ENCODE data around the gene RTKN2.

RTKN2 gene

GRCh38 chr10:62214364-62214874, 54.2 kb downstream of the RTKN2 start:
- Histone ChIP-seq H3K27me3 (replicated peaks in 2 of 5; ENCODE audit: control insufficient read depth in 4 of 5, insufficient read depth in 5 of 5, low read length in 4 of 5) (no peaks in the 10 kb centered on the region), H3K36me3 (ENCODE audit: control insufficient read depth in 4 of 4, insufficient read depth in 4 of 4, low read length in 3 of 4) (no peaks in the 10 kb centered on the region), H3K4me3 (ENCODE audit: control insufficient read depth in 1 of 7, extremely low read depth in 1 of 7, insufficient read depth in 4 of 7, low read depth in 2 of 7, low read length in 6 of 7) (no peak overlapping the region), H3K27ac (ENCODE audit: insufficient read depth in 1 of 2, low read depth in 1 of 2, low read length in 2 of 2, poor library complexity in 1 of 2, severe bottlenecking in 2 of 2) (no peak overlapping the region), H3K9me3 (ENCODE audit: control extremely low read depth in 1 of 5, control insufficient read depth in 4 of 5, insufficient read depth in 2 of 5, low read depth in 1 of 5, low read length in 4 of 5) (no peaks in the 10 kb centered on the region), H3K4me1 (ENCODE audit: control extremely low read depth in 1 of 4, control insufficient read depth in 4 of 4, insufficient read depth in 4 of 4, low read length in 3 of 4) (no peaks in the 10 kb centered on the region)
- POLR2A ChIA-PET, result no interaction called here
- no peak for DNase-seq
- WGBS (ENCODE audit: insufficient coverage), result no CpG with 5 or more reads among the region's 3 CpGs
- CTCF ChIA-PET, result no interaction called here

GRCh38 chr10:62205750-62206399, 62.8 kb downstream of the RTKN2 start:
- Histone ChIP-seq H3K27me3 (replicated peaks in 2 of 5; ENCODE audit: control insufficient read depth in 4 of 5, insufficient read depth in 5 of 5, low read length in 4 of 5) (no peaks in the 10 kb centered on the region), H3K4me3 (ENCODE audit: control insufficient read depth in 1 of 7, extremely low read depth in 1 of 7, insufficient read depth in 4 of 7, low read depth in 2 of 7, low read length in 6 of 7) (no peak overlapping the region), H3K27ac (ENCODE audit: insufficient read depth in 1 of 2, low read depth in 1 of 2, low read length in 2 of 2, poor library complexity in 1 of 2, severe bottlenecking in 2 of 2) (no peak overlapping the region), H3K36me3 (ENCODE audit: control insufficient read depth in 4 of 4, insufficient read depth in 4 of 4, low read length in 3 of 4) (peaks cover 0 to 3% (median 0%) of the 10 kb centered on the region in 4 experiments), H3K9me3 (ENCODE audit: control extremely low read depth in 1 of 5, control insufficient read depth in 4 of 5, insufficient read depth in 2 of 5, low read depth in 1 of 5, low read length in 4 of 5) (no peaks in the 10 kb centered on the region), H3K4me1 (ENCODE audit: control extremely low read depth in 1 of 4, control insufficient read depth in 4 of 4, insufficient read depth in 4 of 4, low read length in 3 of 4) (no peaks in the 10 kb centered on the region)
- ChIA-PET CTCF (no interaction called here), POLR2A (no interaction called here)
- DNase-seq, result no peak
- WGBS (ENCODE audit: insufficient coverage), result no CpG with 5 or more reads among the region's 2 CpGs

GRCh38 chr10:62199584-62199983, 69.1 kb downstream of the RTKN2 start:
- ChIA-PET POLR2A (no interaction called here), CTCF (no interaction called here)
- Histone ChIP-seq H3K27ac (ENCODE audit: insufficient read depth in 1 of 2, low read depth in 1 of 2, low read length in 2 of 2, poor library complexity in 1 of 2, severe bottlenecking in 2 of 2) (no peak overlapping the region), H3K36me3 (ENCODE audit: control insufficient read depth in 4 of 4, insufficient read depth in 4 of 4, low read length in 3 of 4) (peaks cover 0 to 5% (median 1%) of the 10 kb centered on the region in 4 experiments), H3K9me3 (ENCODE audit: control extremely low read depth in 1 of 5, control insufficient read depth in 4 of 5, insufficient read depth in 2 of 5, low read depth in 1 of 5, low read length in 4 of 5) (no peaks in the 10 kb centered on the region), H3K27me3 (replicated peaks in 2 of 5; ENCODE audit: control insufficient read depth in 4 of 5, insufficient read depth in 5 of 5, low read length in 4 of 5) (no peaks in the 10 kb centered on the region), H3K4me3 (ENCODE audit: control insufficient read depth in 1 of 7, extremely low read depth in 1 of 7, insufficient read depth in 4 of 7, low read depth in 2 of 7, low read length in 6 of 7) (no peak overlapping the region), H3K4me1 (ENCODE audit: control extremely low read depth in 1 of 4, control insufficient read depth in 4 of 4, insufficient read depth in 4 of 4, low read length in 3 of 4) (no peaks in the 10 kb centered on the region)
- no peak for DNase-seq
- no CpG with 5 or more reads among the region's 1 CpG for WGBS (ENCODE audit: insufficient coverage)

GRCh38 chr10:62196528-62196927, 72.1 kb downstream of the RTKN2 start:
- no peaks in the 10 kb centered on the region for H3K9me3 ChIP-seq (ENCODE audit: control extremely low read depth in 1 of 5, control insufficient read depth in 4 of 5, insufficient read depth in 2 of 5, low read depth in 1 of 5, low read length in 4 of 5)
- H3K36me3 ChIP-seq (ENCODE audit: control insufficient read depth in 4 of 4, insufficient read depth in 4 of 4, low read length in 3 of 4), result peaks cover 0 to 5% (median 0%) of the 10 kb centered on the region in 4 experiments
- CTCF ChIA-PET, result interaction anchor here (1.0 to 1.9 kb wide), 2 partner anchors 68 to 282 kb away, joined by 4 read pairs; no protein-coding TSS in a partner anchor
- no peaks in the 10 kb centered on the region for H3K4me1 ChIP-seq (ENCODE audit: control extremely low read depth in 1 of 4, control insufficient read depth in 4 of 4, insufficient read depth in 4 of 4, low read length in 3 of 4)
- no peak overlapping the region for H3K4me3 ChIP-seq (ENCODE audit: control insufficient read depth in 1 of 7, extremely low read depth in 1 of 7, insufficient read depth in 4 of 7, low read depth in 2 of 7, low read length in 6 of 7)
- no peak overlapping the region for H3K27ac ChIP-seq (ENCODE audit: insufficient read depth in 1 of 2, low read depth in 1 of 2, low read length in 2 of 2, poor library complexity in 1 of 2, severe bottlenecking in 2 of 2)
- no peaks in the 10 kb centered on the region for H3K27me3 ChIP-seq (replicated peaks in 2 of 5; ENCODE audit: control insufficient read depth in 4 of 5, insufficient read depth in 5 of 5, low read length in 4 of 5)
- DNase-seq, result no peak
- POLR2A ChIA-PET, result no interaction called here

- Histone ChIP-seq H3K27ac (ENCODE audit: insufficient read depth in 1 of 2, low read depth in 1 of 2, low read length in 2 of 2, poor library complexity in 1 of 2, severe bottlenecking in 2 of 2) (no peak overlapping the region), H3K27me3 (replicated peaks in 2 of 5; ENCODE audit: control insufficient read depth in 4 of 5, insufficient read depth in 5 of 5, low read length in 4 of 5) (no peaks in the 10 kb centered on the region), H3K9me3 (ENCODE audit: control extremely low read depth in 1 of 5, control insufficient read depth in 4 of 5, insufficient read depth in 2 of 5, low read depth in 1 of 5, low read length in 4 of 5) (no peaks in the 10 kb centered on the region), H3K36me3 (ENCODE audit: control insufficient read depth in 4 of 4, insufficient read depth in 4 of 4, low read length in 3 of 4) (peaks cover 0 to 5% (median 0%) of the 10 kb centered on the region in 4 experiments), H3K4me1 (ENCODE audit: control extremely low read depth in 1 of 4, control insufficient read depth in 4 of 4, insufficient read depth in 4 of 4, low read length in 3 of 4) (no peaks in the 10 kb centered on the region), H3K4me3 (ENCODE audit: control insufficient read depth in 1 of 7, extremely low read depth in 1 of 7, insufficient read depth in 4 of 7, low read depth in 2 of 7, low read length in 6 of 7) (no peak overlapping the region)
- no peak for DNase-seq
- ChIA-PET CTCF (interaction anchor here (1.1 to 1.9 kb wide), 2 partner anchors 39 to 68 kb away, joined by 3 to 4 read pairs; no protein-coding TSS in a partner anchor), POLR2A (no interaction called here)
- no CpG with 5 or more reads among the region's 1 CpG for WGBS (ENCODE audit: insufficient coverage)
These were observed 73.0 kb downstream of the RTKN2 start for GRCh38 chr10:62195675-62195926.

GRCh38 chr10:62194924-62195674, 73.5 kb downstream of the RTKN2 start:
- Histone ChIP-seq H3K4me3 (ENCODE audit: control insufficient read depth in 1 of 7, extremely low read depth in 1 of 7, insufficient read depth in 4 of 7, low read depth in 2 of 7, low read length in 6 of 7) (no peak overlapping the region), H3K27me3 (replicated peaks in 2 of 5; ENCODE audit: control insufficient read depth in 4 of 5, insufficient read depth in 5 of 5, low read length in 4 of 5) (no peaks in the 10 kb centered on the region), H3K36me3 (ENCODE audit: control insufficient read depth in 4 of 4, insufficient read depth in 4 of 4, low read length in 3 of 4) (peaks cover 0 to 5% (median 0%) of the 10 kb centered on the region in 4 experiments), H3K27ac (ENCODE audit: insufficient read depth in 1 of 2, low read depth in 1 of 2, low read length in 2 of 2, poor library complexity in 1 of 2, severe bottlenecking in 2 of 2) (no peak overlapping the region), H3K9me3 (ENCODE audit: control extremely low read depth in 1 of 5, control insufficient read depth in 4 of 5, insufficient read depth in 2 of 5, low read depth in 1 of 5, low read length in 4 of 5) (no peaks in the 10 kb centered on the region), H3K4me1 (ENCODE audit: control extremely low read depth in 1 of 4, control insufficient read depth in 4 of 4, insufficient read depth in 4 of 4, low read length in 3 of 4) (no peaks in the 10 kb centered on the region)
- DNase-seq, result no peak
- POLR2A ChIA-PET, result no interaction called here
- CTCF ChIA-PET, result interaction anchor here (1.1 to 1.9 kb wide), 2 partner anchors 39 to 67 kb away, joined by 3 to 4 read pairs; no protein-coding TSS in a partner anchor
- no CpG with 5 or more reads among the region's 3 CpGs for WGBS (ENCODE audit: insufficient coverage)

GRCh38 chr10:62193479-62193878, 75.2 kb downstream of the RTKN2 start:
- Histone ChIP-seq H3K27me3 (replicated peaks in 2 of 5; ENCODE audit: control insufficient read depth in 4 of 5, insufficient read depth in 5 of 5, low read length in 4 of 5) (no peaks in the 10 kb centered on the region), H3K4me1 (ENCODE audit: control extremely low read depth in 1 of 4, control insufficient read depth in 4 of 4, insufficient read depth in 4 of 4, low read length in 3 of 4) (no peaks in the 10 kb centered on the region), H3K4me3 (ENCODE audit: control insufficient read depth in 1 of 7, extremely low read depth in 1 of 7, insufficient read depth in 4 of 7, low read depth in 2 of 7, low read length in 6 of 7) (no peak overlapping the region), H3K27ac (ENCODE audit: insufficient read depth in 1 of 2, low read depth in 1 of 2, low read length in 2 of 2, poor library complexity in 1 of 2, severe bottlenecking in 2 of 2) (no peak overlapping the region), H3K36me3 (ENCODE audit: control insufficient read depth in 4 of 4, insufficient read depth in 4 of 4, low read length in 3 of 4) (peaks cover 0 to 5% (median 0%) of the 10 kb centered on the region in 4 experiments), H3K9me3 (ENCODE audit: control extremely low read depth in 1 of 5, control insufficient read depth in 4 of 5, insufficient read depth in 2 of 5, low read depth in 1 of 5, low read length in 4 of 5) (no peaks in the 10 kb centered on the region)
- WGBS (ENCODE audit: insufficient coverage), result 92% methylated on average over 2 of the region's 3 CpGs
- CTCF ChIA-PET, result no interaction called here
- no peak for DNase-seq
- POLR2A ChIA-PET, result no interaction called here

All from common myeloid progenitor, CD34-positive (primary cell).